NK-92 (cell line): ENCODE data around the gene LRRFIP1.
"Not testable (repeated sequence)": the region's sequence is repeated elsewhere in the genome, so short reads cannot be mapped to it uniquely, and the experiment has no call there.

Experiments
- DNase-seq: peaks from one replicate; lab custom pipeline; 2025; ENCODE audit not compliant: unreplicated experiment; lab: John Stamatoyannopoulos, UW

Gene LRRFIP1

GRCh38 chr2:237682856-237683670, 55.7 kb downstream of the LRRFIP1 start:
- DNase-seq: no peak

- DNase-seq: no peak
These were observed 58.0 kb downstream of the LRRFIP1 start for GRCh38 chr2:237685408-237685807.

GRCh38 chr2:237686659-237687136, 59.3 kb downstream of the LRRFIP1 start:
- no peak for DNase-seq

- no peak for DNase-seq
These were observed 60.7 kb downstream of the LRRFIP1 start for GRCh38 chr2:237688081-237688480.

- not testable (repeated sequence) for DNase-seq
These were observed 61.2 kb downstream of the LRRFIP1 start for GRCh38 chr2:237688541-237688940.

- no peak for DNase-seq
These were observed 62.1 kb downstream of the LRRFIP1 start for GRCh38 chr2:237689336-237690131.

GRCh38 chr2:237691029-237691907, 63.9 kb downstream of the LRRFIP1 start:
- no peak for DNase-seq

- peak; percentile 76 for DNase-seq
These were observed 64.7 kb downstream of the LRRFIP1 start for GRCh38 chr2:237691908-237692600.

- no peak for DNase-seq
These were observed 65.4 kb downstream of the LRRFIP1 start for GRCh38 chr2:237692601-237693290.

- DNase-seq: no peak
These were observed 66.1 kb downstream of the LRRFIP1 start for GRCh38 chr2:237693291-237693994.

GRCh38 chr2:237694415-237695194, 67.2 kb downstream of the LRRFIP1 start:
- DNase-seq: no peak

- DNase-seq: no peak
These were observed 67.9 kb downstream of the LRRFIP1 start for GRCh38 chr2:237695201-237695780.

- no peak for DNase-seq
These were observed 69.1 kb downstream of the LRRFIP1 start for GRCh38 chr2:237696461-237696860.

GRCh38 chr2:237697586-237698357, 70.4 kb downstream of the LRRFIP1 start:
- DNase-seq: no peak

GRCh38 chr2:237698358-237698694, 70.9 kb downstream of the LRRFIP1 start:
- no peak for DNase-seq

- no peak for DNase-seq
These were observed 72.6 kb downstream of the LRRFIP1 start for GRCh38 chr2:237699870-237700511.

GRCh38 chr2:237700512-237701032, 73.2 kb downstream of the LRRFIP1 start:
- no peak for DNase-seq
